GM18519 (cell line): ENCODE data around the gene FKBP9.

ENCODE experiments used
- ATAC-seq: cut with Tn5 transposase; IDR thresholded peaks from one replicate; pipeline ENCODE4 v1.9.1; 2021; ENCODE audit warnings: mild to moderate bottlenecking, moderate library complexity; ENCODE audit not compliant: unreplicated experiment, low FRiP score

Gene FKBP9

GRCh38 chr7:33053721-33054120 lies 96.5 kb downstream of the FKBP9 start:
- no peak for ATAC-seq

DNA sequence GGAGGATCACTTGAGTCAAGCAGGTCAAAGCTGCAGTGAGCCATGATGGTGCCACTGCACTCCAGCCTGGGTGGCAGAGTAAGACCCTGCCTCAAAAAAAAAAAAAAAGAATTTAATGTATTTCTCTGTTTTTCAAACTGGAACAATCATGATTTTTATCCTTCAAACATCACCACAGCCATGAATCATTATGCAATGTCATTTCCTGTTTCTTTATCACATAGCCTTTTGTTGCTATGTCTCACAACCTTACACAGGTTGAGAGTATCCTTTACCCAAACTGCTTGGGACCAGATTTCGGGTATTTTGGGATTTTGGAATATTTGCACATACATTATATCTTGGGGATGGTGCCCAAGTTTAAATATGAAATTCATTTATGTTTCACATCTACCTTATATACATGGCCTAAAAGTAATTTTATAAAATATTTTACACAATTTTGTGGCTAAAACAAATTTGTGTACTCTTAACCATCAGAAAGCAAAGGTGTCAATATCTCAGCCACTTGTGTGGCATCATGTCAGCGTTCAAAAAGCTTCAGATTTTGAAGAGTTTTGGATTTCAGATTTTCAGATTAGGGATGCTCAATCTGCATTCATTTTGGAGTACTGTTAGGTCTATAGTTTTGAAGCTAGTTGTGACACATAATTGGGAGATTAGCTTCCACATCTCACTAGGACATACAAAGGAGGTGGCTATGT lies 97.2 kb downstream of the FKBP9 start:
- ATAC-seq: no peak

- no peak for ATAC-seq
Measured at GRCh38 chr7:33055158-33055557, 97.9 kb downstream of the FKBP9 start.
